IPS-18a (cell line): Measurements from ENCODE around the gene PEX26.
"Not testable (repeated sequence)": the region's sequence is repeated elsewhere in the genome, so short reads cannot be mapped to it uniquely, and the experiment has no call there.

Experiments used
- H3K27ac ChIP-seq: one replicate; pipeline ENCODE4 v1.5.1; 2013; ENCODE audit warnings: low read length
- H3K27me3 ChIP-seq: one replicate; pipeline ENCODE4 v1.6.1; 2013; ENCODE audit warnings: mild to moderate bottlenecking, low read length; ENCODE audit not compliant: control insufficient read depth, insufficient read depth
- H3K36me3 ChIP-seq: one replicate; pipeline ENCODE4 v1.6.1; 2013; ENCODE audit warnings: low read depth, low read length; ENCODE audit not compliant: control insufficient read depth
- H3K4me1 ChIP-seq: one replicate; pipeline ENCODE4 v1.6.1; 2013; ENCODE audit warnings: low read depth, low read length; ENCODE audit not compliant: control insufficient read depth
- H3K4me3 ChIP-seq: one replicate; pipeline ENCODE4 v1.5.1; 2013; ENCODE audit warnings: low read length
- H3K9ac ChIP-seq: one replicate; pipeline ENCODE4 v1.6.1; 2013; ENCODE audit warnings: mild to moderate bottlenecking, low read length, moderate library complexity
- H3K9me3 ChIP-seq: one replicate; pipeline ENCODE4 v1.6.1; 2013; ENCODE audit warnings: low read depth, low read length; ENCODE audit not compliant: control insufficient read depth

Gene PEX26

GRCh38 chr22:18116634-18117033 lies 38.8 kb downstream of the PEX26 start:
- H3K9me3 ChIP-seq = no peaks in the 10 kb centered on the region

DNA sequence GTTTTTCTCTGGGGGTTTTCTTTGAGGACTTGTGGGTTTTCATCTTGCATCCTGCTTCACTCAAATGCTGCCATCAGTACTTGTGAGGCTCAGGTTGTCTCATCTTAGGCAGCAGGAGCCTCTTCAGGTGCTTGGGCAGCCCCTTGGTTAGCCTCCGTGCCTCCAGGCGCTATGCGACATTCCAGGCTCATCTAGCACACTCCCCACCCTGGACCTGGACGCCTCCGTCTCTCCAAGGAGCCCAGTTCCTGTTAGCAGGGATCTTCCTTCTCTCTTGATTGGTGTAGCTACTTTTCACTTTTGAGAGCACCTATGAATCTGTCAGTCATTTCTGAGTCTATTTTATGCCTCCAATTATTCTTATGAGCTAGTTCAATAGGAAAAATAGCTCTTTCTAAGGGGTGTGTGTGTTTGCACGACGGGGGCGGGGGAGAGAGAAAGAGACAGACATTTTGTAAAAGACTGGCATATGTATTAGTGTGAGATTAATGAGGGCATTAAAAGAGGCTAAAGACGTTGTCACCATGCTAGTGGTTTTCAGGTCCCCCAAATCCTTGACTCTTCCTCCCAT lies 40.6 kb downstream of the PEX26 start:
- Histone ChIP-seq H3K27ac (no peak overlapping the region), H3K4me3 (no peak overlapping the region), H3K9me3 (no peaks in the 10 kb centered on the region), H3K4me1 (peaks cover 5% of the 10 kb centered on the region), H3K36me3 (no peaks in the 10 kb centered on the region), H3K9ac (no peak overlapping the region), H3K27me3 (no peaks in the 10 kb centered on the region)

More at GRCh38 chr22:18116634-18117033, 38.8 kb downstream of the PEX26 start:
- Histone ChIP-seq H3K36me3 (no peaks in the 10 kb centered on the region), H3K4me3 (no peak overlapping the region), H3K27me3 (peaks cover 10% of the 10 kb centered on the region), H3K4me1 (no peaks in the 10 kb centered on the region), H3K27ac (no peak overlapping the region), H3K9ac (no peak overlapping the region)

GRCh38 chr22:18119409-18120110 lies 41.8 kb downstream of the PEX26 start:
- Histone ChIP-seq H3K36me3 (no peaks in the 10 kb centered on the region), H3K4me3 (no peak overlapping the region), H3K9me3 (no peaks in the 10 kb centered on the region), H3K4me1 (peaks cover 5% of the 10 kb centered on the region), H3K9ac (no peak overlapping the region), H3K27ac (no peak overlapping the region), H3K27me3 (no peaks in the 10 kb centered on the region)

DNA sequence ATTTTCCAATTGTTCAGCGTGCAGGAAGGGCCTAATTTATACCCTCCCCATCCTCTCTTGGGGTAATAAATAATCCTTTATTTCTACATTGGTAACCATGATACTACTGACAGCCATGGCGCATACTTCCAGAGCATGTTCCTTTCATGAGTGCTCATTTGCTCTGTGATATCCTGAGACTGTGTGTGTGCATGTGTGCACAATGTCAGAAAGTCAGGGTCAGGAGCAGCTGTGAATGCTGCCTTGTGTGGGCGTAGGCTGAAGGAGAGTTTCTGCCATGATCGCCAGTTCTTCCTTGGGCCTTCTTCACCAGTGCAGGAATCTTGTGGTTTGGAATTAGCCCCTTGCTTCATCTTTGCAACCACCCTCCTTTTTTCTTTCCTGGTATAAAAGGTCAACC lies 43.1 kb downstream of the PEX26 start:
- Histone ChIP-seq H3K27me3 (no peaks in the 10 kb centered on the region), H3K9ac (no peak overlapping the region), H3K4me1 (peaks cover 5% of the 10 kb centered on the region), H3K9me3 (no peaks in the 10 kb centered on the region), H3K36me3 (no peaks in the 10 kb centered on the region), H3K27ac (no peak overlapping the region), H3K4me3 (no peak overlapping the region)

GRCh38 chr22:18121506-18121905 lies 43.7 kb downstream of the PEX26 start:
- no peak overlapping the region for H3K4me3 ChIP-seq
- no peaks in the 10 kb centered on the region for H3K9me3 ChIP-seq
- peaks cover 5% of the 10 kb centered on the region for H3K4me1 ChIP-seq
- no peaks in the 10 kb centered on the region for H3K27me3 ChIP-seq
- H3K9ac ChIP-seq = no peak overlapping the region
- no peak overlapping the region for H3K27ac ChIP-seq
- no peaks in the 10 kb centered on the region for H3K36me3 ChIP-seq

- Histone ChIP-seq H3K4me1 (peaks cover 5% of the 10 kb centered on the region), H3K4me3 (no peak overlapping the region)
These were observed 44.3 kb downstream of the PEX26 start for GRCh38 chr22:18121954-18122554.

DNA sequence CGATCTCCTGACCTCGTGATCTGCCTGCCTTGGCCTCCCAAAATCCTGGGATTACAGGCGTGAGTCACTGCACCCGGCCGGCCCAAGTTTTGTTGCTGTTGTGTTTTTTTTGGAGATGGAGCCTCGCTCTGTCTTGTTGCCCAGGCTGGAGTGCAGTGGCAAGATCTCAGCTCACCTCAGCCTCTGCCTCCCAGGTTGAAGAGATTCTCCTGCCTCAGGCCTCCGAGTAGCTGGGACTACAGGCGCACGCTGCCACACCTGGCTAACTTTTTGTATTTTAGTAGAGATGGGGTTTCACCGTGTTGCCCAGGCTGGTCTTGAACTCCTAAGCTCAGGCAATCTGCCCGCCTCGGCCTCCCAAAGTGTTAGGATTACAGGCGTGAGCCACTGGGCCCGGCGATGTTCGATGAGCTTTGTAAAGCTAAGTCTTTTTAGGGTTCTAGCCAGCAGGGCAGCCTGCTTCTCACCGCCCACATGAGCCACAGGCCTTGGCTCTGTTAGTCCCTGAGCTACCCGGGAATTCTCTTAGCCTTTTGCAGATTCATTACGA lies 45.8 kb downstream of the PEX26 start:
- not testable (repeated sequence) for H3K36me3 ChIP-seq, H3K4me3 ChIP-seq, H3K9me3 ChIP-seq, H3K27ac ChIP-seq, H3K27me3 ChIP-seq, H3K9ac ChIP-seq, H3K4me1 ChIP-seq

More at GRCh38 chr22:18121954-18122554, 44.3 kb downstream of the PEX26 start:
- Histone ChIP-seq H3K27me3 (no peaks in the 10 kb centered on the region), H3K27ac (no peak overlapping the region), H3K36me3 (no peaks in the 10 kb centered on the region), H3K9ac (no peak overlapping the region), H3K9me3 (no peaks in the 10 kb centered on the region)

DNA sequence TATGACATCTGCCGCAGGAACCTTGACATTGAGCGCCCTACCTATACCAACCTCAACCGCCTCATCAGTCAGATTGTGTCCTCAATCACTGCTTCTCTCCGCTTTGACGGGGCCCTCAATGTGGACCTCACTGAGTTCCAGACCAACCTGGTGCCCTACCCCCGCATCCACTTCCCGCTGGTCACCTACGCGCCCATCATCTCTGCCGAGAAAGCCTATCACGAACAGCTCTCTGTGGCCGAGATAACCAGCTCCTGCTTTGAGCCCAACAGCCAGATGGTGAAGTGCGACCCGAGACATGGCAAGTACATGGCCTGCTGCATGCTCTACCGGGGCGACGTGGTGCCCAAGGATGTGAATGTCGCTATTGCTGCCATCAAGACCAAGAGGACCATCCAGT lies 48.8 kb downstream of the PEX26 start:
- no peaks in the 10 kb centered on the region for H3K36me3 ChIP-seq

GRCh38 chr22:18130018-18130417 lies 52.2 kb downstream of the PEX26 start:
- no peak overlapping the region for H3K9ac ChIP-seq
- H3K27me3 ChIP-seq = no peaks in the 10 kb centered on the region
- H3K27ac ChIP-seq = no peak overlapping the region
- H3K9me3 ChIP-seq = no peaks in the 10 kb centered on the region
- no peak overlapping the region for H3K4me3 ChIP-seq
- H3K4me1 ChIP-seq = no peaks in the 10 kb centered on the region
- no peaks in the 10 kb centered on the region for H3K36me3 ChIP-seq

More for the DNA sequence above, 48.8 kb downstream of the PEX26 start:
- no peaks in the 10 kb centered on the region for H3K9me3 ChIP-seq
- H3K27me3 ChIP-seq = no peaks in the 10 kb centered on the region
- no peak overlapping the region for H3K9ac ChIP-seq
- no peak overlapping the region for H3K27ac ChIP-seq
- no peak overlapping the region for H3K4me3 ChIP-seq
- H3K4me1 ChIP-seq = peaks cover 5% of the 10 kb centered on the region

DNA sequence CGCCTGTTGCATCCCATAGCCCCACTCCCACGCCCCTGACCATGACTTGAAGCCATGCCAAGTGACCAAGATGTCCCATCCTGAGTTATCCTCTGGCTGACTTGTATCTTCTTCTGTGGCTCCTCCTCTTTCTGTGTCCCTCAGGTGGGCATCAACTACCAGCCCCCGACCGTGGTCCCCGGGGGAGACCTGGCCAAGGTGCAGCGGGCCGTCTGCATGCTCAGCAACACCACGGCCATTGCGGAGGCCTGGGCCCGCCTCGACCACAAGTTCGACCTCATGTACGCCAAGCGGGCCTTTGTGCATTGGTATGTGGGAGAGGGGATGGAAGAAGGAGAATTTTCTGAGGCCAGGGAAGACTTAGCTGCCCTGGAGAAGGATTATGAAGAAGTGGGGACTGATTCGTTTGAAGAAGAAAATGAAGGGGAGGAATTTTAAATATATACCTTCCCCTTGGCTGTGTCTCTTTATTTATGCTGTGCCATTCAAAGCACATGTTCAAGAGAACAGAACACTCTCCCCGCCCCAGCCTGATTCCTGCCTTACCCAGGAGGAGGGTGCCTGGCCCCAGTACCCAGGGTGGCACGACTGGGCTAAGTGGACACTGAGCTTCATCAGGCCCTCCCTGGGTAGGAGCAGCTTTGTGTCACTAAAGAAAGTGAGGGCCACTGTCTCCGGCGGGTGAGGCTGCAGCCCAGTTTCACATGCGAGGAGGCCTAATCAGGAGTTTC lies 53.1 kb downstream of the PEX26 start:
- H3K36me3 ChIP-seq = no peaks in the 10 kb centered on the region
- no peak overlapping the region for H3K27ac ChIP-seq
- H3K9me3 ChIP-seq = no peaks in the 10 kb centered on the region
- H3K4me3 ChIP-seq = no peak overlapping the region
- no peaks in the 10 kb centered on the region for H3K4me1 ChIP-seq
- H3K27me3 ChIP-seq = no peaks in the 10 kb centered on the region
- no peak overlapping the region for H3K9ac ChIP-seq

DNA sequence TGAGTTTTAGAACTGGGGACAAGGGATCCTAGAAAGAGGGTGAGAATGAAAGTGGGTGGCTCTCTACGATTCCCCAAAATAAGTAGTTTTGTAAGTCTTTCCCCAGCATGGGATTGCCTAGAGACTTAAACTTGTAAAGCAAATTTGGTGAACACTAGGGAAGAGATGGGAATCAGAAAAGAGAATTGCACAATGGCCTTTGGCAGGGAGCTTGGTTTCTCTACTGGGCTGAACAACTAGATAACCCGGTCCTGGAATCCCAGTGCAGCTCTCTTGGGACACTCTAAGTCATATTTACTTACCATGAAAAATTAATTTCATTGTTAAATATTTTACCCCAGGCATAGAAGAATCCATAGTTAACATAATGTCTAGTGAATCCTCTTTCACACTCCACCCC lies 55.7 kb downstream of the PEX26 start:
- no peaks in the 10 kb centered on the region for H3K36me3 ChIP-seq
- no peaks in the 10 kb centered on the region for H3K27me3 ChIP-seq
- H3K9ac ChIP-seq = no peak overlapping the region
- H3K4me3 ChIP-seq = no peak overlapping the region
- H3K9me3 ChIP-seq = no peaks in the 10 kb centered on the region
- no peaks in the 10 kb centered on the region for H3K4me1 ChIP-seq
- no peak overlapping the region for H3K27ac ChIP-seq
